HFFc6 (cell line): Measurements from ENCODE around the gene HYAL2. TPM values are rescaled to one million over a fixed set of nuclear protein-coding genes. Genes with fewer than 3 reads are reported as not detected.
"Not testable (repeated sequence)": the region's sequence is repeated elsewhere in the genome, so short reads cannot be mapped to it uniquely, and the experiment has no call there.

ENCODE experiments used
- DNase-seq: peaks from one replicate; pipeline ENCODE4 v3.0.0-alpha.2; 2018
- H3K27ac Mint-ChIP-seq: 2 replicates; pipeline ENCODE4 v1.8.0; 2020; ENCODE audit warnings: mild to moderate bottlenecking, mixed read lengths
- H3K27me3 Mint-ChIP-seq: 2 replicates; pipeline ENCODE4 v1.8.0; 2021; ENCODE audit warnings: mild to moderate bottlenecking, moderate library complexity, mixed read lengths; ENCODE audit not compliant: insufficient read depth
- H3K36me3 Mint-ChIP-seq: 2 replicates; pipeline ENCODE4 v1.8.0; 2021; ENCODE audit warnings: low read depth, mixed read lengths
- H3K4me1 Mint-ChIP-seq: 2 replicates; pipeline ENCODE4 v1.8.0; 2020; ENCODE audit warnings: low read depth, mixed read lengths
- H3K4me3 Mint-ChIP-seq: 2 replicates; pipeline ENCODE4 v1.8.0; 2020; ENCODE audit warnings: mild to moderate bottlenecking, moderate library complexity, mixed read lengths
- H3K9me3 Mint-ChIP-seq: 2 replicates; pipeline ENCODE4 v1.8.0; 2020; ENCODE audit warnings: mild to moderate bottlenecking, mixed read lengths
- total RNA-seq, 6 experiments: library from RNA; stranded (reverse); fragmentation: NEBNext Ultra II Directional; extraction: Animal tissue kit (Norgen Biotek cat#: 25700); gene quantifications; 2 replicates in 1 of 6; 3 replicates in 5 of 6; pipeline ENCODE4 v1.2.3, GENCODE V29; 2021
- TF ChIP-seq, protein P1 (sequence below): fragments of 200-600 bp; sonication (generic); IDR thresholded peaks from 2 replicates; pipeline ENCODE4 v1.5.0; 2021; ENCODE audit warnings: antibody characterized with exemption, mild to moderate bottlenecking

The HYAL2 gene
- total RNA-seq, 6 experiments from 2014 or later: 39.4 to 54.9 (median 47.6) TPM

DNA sequence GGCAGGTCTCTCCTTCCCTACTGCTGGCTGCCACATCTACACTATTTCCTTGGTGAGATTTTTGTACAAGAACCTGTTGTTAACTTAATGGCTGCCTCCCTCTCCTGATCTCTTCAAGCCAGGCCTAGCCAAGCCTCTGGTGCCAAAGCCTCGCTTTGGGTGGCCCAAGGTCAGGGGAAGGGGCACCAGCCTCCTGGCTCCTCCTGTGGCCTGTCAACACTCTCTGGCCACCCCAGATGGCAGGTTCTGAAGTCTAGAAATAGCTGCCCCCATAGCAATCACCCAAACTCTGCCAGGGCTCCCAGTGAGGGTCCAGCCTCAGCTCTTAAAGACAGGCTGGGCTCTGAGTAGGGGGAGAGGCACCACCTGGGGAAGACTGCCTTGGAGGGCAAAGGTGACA, 35.3 kb downstream of the HYAL2 start:
- Mint-ChIP-seq H3K27me3 (no peaks in the 10 kb centered on the region; the same call in 1 of the 2 replicates), H3K36me3 (peaks cover 10% of the 10 kb centered on the region), H3K4me1 (peaks cover 7% of the 10 kb centered on the region), H3K27ac (no peak overlapping the region), H3K9me3 (no peaks in the 10 kb centered on the region), H3K4me3 (no peak overlapping the region)
- TF ChIP-seq, protein P1, sequence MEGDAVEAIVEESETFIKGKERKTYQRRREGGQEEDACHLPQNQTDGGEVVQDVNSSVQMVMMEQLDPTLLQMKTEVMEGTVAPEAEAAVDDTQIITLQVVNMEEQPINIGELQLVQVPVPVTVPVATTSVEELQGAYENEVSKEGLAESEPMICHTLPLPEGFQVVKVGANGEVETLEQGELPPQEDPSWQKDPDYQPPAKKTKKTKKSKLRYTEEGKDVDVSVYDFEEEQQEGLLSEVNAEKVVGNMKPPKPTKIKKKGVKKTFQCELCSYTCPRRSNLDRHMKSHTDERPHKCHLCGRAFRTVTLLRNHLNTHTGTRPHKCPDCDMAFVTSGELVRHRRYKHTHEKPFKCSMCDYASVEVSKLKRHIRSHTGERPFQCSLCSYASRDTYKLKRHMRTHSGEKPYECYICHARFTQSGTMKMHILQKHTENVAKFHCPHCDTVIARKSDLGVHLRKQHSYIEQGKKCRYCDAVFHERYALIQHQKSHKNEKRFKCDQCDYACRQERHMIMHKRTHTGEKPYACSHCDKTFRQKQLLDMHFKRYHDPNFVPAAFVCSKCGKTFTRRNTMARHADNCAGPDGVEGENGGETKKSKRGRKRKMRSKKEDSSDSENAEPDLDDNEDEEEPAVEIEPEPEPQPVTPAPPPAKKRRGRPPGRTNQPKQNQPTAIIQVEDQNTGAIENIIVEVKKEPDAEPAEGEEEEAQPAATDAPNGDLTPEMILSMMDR: no peak
- no peak for DNase-seq

DNA sequence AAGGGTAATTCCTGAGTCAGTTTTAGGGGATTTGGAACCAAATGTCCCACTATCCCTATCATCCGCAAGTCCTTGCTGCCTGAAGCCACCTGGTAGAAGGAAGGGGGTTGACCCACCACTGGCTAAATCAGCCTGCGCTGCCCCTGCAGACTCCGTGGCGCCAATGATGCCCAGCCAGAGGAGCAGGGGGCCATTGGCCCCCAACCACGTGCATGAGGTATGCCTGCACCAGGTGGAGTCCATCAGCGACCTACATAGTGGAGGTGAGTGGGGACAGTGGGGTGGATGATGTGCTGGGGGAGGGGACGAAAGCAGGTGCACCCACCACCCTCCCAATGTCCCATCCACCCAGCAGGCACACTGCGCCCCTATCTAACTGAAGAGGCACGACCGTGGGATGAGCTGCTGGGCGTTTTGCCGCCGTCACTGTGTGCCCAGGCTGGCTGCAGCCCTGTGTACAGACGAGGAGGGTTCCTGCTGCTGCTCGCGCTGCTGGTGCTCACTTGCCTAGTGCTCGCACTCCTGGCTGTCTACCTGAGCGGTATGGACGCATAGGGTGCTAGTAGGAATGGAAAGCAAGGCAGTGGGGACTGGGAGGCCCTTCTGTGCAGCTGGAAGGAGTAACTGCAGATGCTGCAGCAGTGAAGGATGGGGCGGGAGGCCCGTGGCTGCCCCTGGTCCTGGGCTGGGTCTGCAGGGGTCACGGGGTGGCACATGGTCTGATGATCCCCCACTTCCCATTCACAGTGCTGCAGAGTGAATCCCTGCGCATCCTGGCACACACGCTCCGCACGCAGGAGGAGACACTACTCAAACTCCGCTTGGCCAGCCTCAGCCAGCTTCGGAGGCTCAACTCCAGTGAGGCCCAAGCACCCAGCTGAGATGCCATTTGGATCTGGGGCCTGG, 36.0 kb downstream of the HYAL2 start:
- Mint-ChIP-seq H3K36me3 (peaks cover 10% of the 10 kb centered on the region), H3K4me3 (no peak overlapping the region), H3K4me1 (peaks cover 7% of the 10 kb centered on the region), H3K27ac (no peak overlapping the region), H3K9me3 (no peaks in the 10 kb centered on the region), H3K27me3 (no peaks in the 10 kb centered on the region; the same call in 1 of the 2 replicates)
- TF ChIP-seq, protein P1: no peak
- no peak for DNase-seq

DNA sequence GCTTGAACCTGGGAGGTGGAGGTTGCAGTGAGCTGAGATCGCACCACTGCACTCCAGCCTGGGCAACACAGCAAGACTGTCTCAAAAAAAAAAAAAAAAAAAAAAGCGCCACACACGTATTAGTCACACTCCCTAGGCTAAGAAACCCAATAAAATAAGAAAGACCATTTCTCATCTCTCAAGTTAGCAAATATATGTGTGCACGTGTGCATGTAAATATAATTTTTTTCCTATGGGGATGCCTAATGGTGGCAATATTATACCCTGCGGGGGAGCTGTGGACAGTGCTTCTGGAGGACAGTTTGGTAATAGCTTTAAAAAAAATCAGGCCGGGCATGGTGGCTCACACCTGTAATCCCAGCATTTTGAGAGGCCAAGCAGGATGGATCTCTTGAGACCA, 38.4 kb downstream of the HYAL2 start:
- not testable (repeated sequence) for H3K4me1 Mint-ChIP-seq, H3K9me3 Mint-ChIP-seq, H3K36me3 Mint-ChIP-seq, DNase-seq, H3K27me3 Mint-ChIP-seq, H3K27ac Mint-ChIP-seq, H3K4me3 Mint-ChIP-seq

DNA sequence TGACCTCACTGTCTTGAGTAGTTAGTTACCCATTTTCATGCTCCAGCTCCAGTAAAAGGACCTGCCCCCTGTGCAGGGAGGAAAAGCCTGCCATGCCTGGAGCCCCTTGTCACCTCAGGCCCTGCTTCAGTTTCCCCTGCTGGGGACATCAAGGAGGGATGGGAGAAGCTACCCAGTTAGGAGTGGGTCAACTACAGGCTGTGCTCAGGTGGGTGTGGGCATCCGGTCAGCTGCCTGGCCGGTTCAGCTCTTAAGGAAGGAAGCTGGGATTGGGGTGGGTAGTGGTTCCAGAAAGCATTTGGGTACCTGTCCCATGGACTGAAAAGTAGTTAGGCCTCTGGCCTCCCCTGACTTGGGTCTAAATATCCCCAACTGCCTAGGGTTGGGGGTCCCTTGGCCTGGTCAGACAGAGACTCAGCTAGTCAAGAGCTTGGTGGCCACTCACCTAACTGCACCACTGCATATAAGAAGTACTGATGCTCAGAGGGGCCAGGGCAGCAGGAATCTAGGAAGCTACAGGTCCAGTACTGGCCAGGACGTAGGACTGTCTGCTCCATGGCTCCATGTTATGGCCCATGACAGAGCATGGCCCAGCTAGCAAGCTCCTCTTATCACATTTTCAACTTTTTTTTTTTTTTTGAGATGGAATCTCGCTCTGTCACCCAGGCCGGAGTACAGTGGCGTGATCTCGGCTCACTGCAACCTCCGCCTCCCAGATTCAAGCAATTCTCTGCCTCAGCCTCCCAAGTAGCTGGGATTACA, 43.1 kb downstream of the HYAL2 start:
- Mint-ChIP-seq H3K4me1 (peaks cover under 1% of the 10 kb centered on the region; the same call in 1 of the 2 replicates), H3K27ac (no peak overlapping the region), H3K4me3 (no peak overlapping the region), H3K27me3 (peaks cover 1% of the 10 kb centered on the region), H3K9me3 (no peaks in the 10 kb centered on the region), H3K36me3 (no peaks in the 10 kb centered on the region)
- no peak for DNase-seq
- TF ChIP-seq, protein P1: no peak

DNA sequence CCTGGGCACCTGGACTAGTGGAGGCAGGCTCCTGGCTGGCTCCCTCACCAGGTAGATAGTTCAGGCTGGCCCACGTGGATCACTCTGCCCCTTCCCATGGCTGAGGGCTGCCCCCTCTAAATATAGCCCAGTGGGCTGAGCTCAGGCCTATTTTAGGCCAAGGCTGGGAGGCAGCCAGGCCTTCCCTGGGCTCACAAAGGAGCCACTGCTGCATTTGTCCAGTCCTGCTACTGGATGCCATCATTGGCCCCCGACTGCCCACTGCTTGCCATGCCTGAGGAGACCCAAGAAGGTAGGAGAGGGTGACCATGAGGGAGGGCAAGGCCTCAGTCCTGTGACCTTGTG, 43.7 kb downstream of the HYAL2 start, which contains the start of gene LSMEM2:
TSS of gene LSMEM2 (plus strand) at position 208 of the 345 bp plus-strand sequence. CDS start at position 235, 27 bp downstream.
- peaks cover 1% of the 10 kb centered on the region for H3K27me3 Mint-ChIP-seq
- DNase-seq: no peak
- no peak within 1 kb of the TSS for H3K27ac Mint-ChIP-seq
- TF ChIP-seq, protein P1: no peak
- H3K9me3 Mint-ChIP-seq: no peaks in the 10 kb centered on the region
- no peak within 1 kb of the TSS for H3K4me3 Mint-ChIP-seq
- no peaks in the 10 kb centered on the region for H3K36me3 Mint-ChIP-seq
- H3K4me1 Mint-ChIP-seq: peaks cover 6% of the 10 kb centered on the region; the same call in 1 of the 2 replicates
